ENCODE data around the gene AVPI1. TPM values are rescaled to one million over a fixed set of nuclear protein-coding genes. Genes with fewer than 3 reads are reported as not detected.

The AVPI1 gene
- total RNA-seq, 1 experiment from 2014 or later = 6.5 TPM

DNA sequence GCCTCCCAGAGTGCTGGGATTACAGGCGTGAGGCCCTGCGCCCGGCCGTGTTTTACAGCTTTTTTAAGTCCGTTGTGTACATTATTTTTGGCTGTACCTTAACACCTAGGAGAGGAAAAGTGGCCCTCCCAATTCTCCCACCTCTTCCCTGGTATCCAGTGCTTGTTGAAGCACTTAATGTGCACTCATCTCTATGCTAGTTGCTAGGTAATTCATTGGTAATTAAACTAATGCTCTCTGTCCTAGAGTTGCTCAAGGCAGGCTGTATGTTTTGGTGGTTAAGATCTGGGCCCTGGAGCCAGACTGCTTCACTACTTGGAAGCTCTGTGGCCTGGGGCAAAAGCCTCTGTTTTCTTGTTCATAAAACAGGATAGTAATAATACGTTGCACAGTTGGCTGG lies 19.6 kb downstream of the AVPI1 start:
- H3K9me3 Mint-ChIP-seq = no peaks in the 10 kb centered on the region
- H2AK5ac ChIP-seq (ENCODE audit: insufficient read length, low read length) = no peak overlapping the region
- H3K23ac ChIP-seq (ENCODE audit: insufficient read length, low read depth, low read length) = no peak overlapping the region
- H3K79me1 ChIP-seq (ENCODE audit: insufficient read depth, low read depth, low read length, poor library complexity, severe bottlenecking) = no peaks in the 10 kb centered on the region
- no peak overlapping the region for H2BK15ac ChIP-seq (ENCODE audit: low read depth, low read length)
- H3K18ac ChIP-seq (ENCODE audit: insufficient read length, low read depth, low read length) = no peak overlapping the region
- no peak overlapping the region for H3T11ph ChIP-seq (ENCODE audit: low read length)
- no peaks in the 10 kb centered on the region for H3K27me3 ChIP-seq (ENCODE audit: insufficient read depth, low read length)
- no peak overlapping the region for H3K4me3 Mint-ChIP-seq
- H4K8ac ChIP-seq (replicated peaks; ENCODE audit: insufficient read length, low read depth, low read length) = no peak overlapping the region
- H3K27ac ChIP-seq (ENCODE audit: insufficient read length, low read depth, low read length) = no peak overlapping the region
- H2AFZ ChIP-seq (ENCODE audit: low read length) = no peak overlapping the region
- TF ChIP-seq, protein P1, sequence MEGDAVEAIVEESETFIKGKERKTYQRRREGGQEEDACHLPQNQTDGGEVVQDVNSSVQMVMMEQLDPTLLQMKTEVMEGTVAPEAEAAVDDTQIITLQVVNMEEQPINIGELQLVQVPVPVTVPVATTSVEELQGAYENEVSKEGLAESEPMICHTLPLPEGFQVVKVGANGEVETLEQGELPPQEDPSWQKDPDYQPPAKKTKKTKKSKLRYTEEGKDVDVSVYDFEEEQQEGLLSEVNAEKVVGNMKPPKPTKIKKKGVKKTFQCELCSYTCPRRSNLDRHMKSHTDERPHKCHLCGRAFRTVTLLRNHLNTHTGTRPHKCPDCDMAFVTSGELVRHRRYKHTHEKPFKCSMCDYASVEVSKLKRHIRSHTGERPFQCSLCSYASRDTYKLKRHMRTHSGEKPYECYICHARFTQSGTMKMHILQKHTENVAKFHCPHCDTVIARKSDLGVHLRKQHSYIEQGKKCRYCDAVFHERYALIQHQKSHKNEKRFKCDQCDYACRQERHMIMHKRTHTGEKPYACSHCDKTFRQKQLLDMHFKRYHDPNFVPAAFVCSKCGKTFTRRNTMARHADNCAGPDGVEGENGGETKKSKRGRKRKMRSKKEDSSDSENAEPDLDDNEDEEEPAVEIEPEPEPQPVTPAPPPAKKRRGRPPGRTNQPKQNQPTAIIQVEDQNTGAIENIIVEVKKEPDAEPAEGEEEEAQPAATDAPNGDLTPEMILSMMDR (conservative IDR thresholded peaks at IDR 0.05) = no peak
- H4K20me1 ChIP-seq (ENCODE audit: control insufficient read depth, insufficient read depth, insufficient read length) = no peaks in the 10 kb centered on the region
- H3K9me3 ChIP-seq (ENCODE audit: control insufficient read depth, low read depth, low read length) = no peaks in the 10 kb centered on the region
- H3K27ac Mint-ChIP-seq = no peak overlapping the region
- H2BK5ac ChIP-seq (ENCODE audit: insufficient read length, low read length) = no peak overlapping the region
- H4K91ac ChIP-seq (ENCODE audit: insufficient read length, low read depth, low read length) = no peak overlapping the region
- no peak for DNase-seq
- H3K14ac ChIP-seq (ENCODE audit: insufficient read depth, low read length) = no peak overlapping the region
- H3K4ac ChIP-seq (ENCODE audit: low read depth, low read length) = no peak overlapping the region
- no peaks in the 10 kb centered on the region for H3K23me2 ChIP-seq (ENCODE audit: insufficient read length, low read depth, low read length, poor library complexity, severe bottlenecking)
- H4K5ac ChIP-seq (ENCODE audit: insufficient read length, low read depth, low read length) = no peak overlapping the region
- no peak overlapping the region for H2BK12ac ChIP-seq (ENCODE audit: insufficient read length, low read depth, low read length)
- H3K79me2 ChIP-seq (ENCODE audit: insufficient read depth, low read length) = no peaks in the 10 kb centered on the region
- H3K36me3 Mint-ChIP-seq (ENCODE audit: insufficient read depth in 1 of 3, low read depth in 3 of 3) = peaks cover 19 to 80% (median 59%) of the 10 kb centered on the region in 3 experiments; a peak in 6 of 7 replicates
- WGBS (ENCODE audit: extremely low coverage, insufficient read length, low lambda C conversion rate) = no CpG with 5 or more reads among the region's 6 CpGs
- H2BK20ac ChIP-seq (ENCODE audit: low read depth, low read length, poor library complexity, severe bottlenecking) = no peak overlapping the region
- H3K4me2 ChIP-seq (ENCODE audit: insufficient read depth, insufficient read length, low read length) = no peak overlapping the region
- no peak overlapping the region for H2BK120ac ChIP-seq (ENCODE audit: low read depth, low read length, poor library complexity, severe bottlenecking)
- no peak overlapping the region for H3K9ac ChIP-seq (ENCODE audit: extremely low read depth, insufficient read length, low read length)
- no peak overlapping the region for H3K56ac ChIP-seq (ENCODE audit: insufficient read length, low read depth, low read length)
- no peaks in the 10 kb centered on the region for H3K4me1 Mint-ChIP-seq
- H3K4me1 ChIP-seq (ENCODE audit: insufficient read depth, low read length) = no peaks in the 10 kb centered on the region
- H3K27me3 Mint-ChIP-seq (ENCODE audit: low read depth) = no peaks in the 10 kb centered on the region

Data from H9 (cell line).